GM19193 (cell line): ENCODE data around the gene PAPSS1.

Source experiments
- POLR2A ChIP-seq: IDR thresholded peaks from 4 replicates; pipeline ENCODE4 v1.6.1; 2011; ENCODE audit not compliant: insufficient read depth, insufficient read length; ENCODE audit errors: extremely low read depth

Gene PAPSS1

GRCh38 chr4:107658400-107659336 lies 61.4 kb downstream of the PAPSS1 start:
- no peak for TF ChIP-seq POLR2A

GRCh38 chr4:107655289-107655688 lies 64.7 kb downstream of the PAPSS1 start:
- no peak for TF ChIP-seq POLR2A

GRCh38 chr4:107654694-107655093 lies 65.3 kb downstream of the PAPSS1 start:
- no peak for TF ChIP-seq POLR2A

- TF ChIP-seq POLR2A, result no peak
Measured at GRCh38 chr4:107650251-107650650, 69.8 kb downstream of the PAPSS1 start.

GRCh38 chr4:107648178-107648991 lies 71.6 kb downstream of the PAPSS1 start:
- no peak for TF ChIP-seq POLR2A

- no peak for TF ChIP-seq POLR2A
Measured at GRCh38 chr4:107647591-107647990, 72.4 kb downstream of the PAPSS1 start.

GRCh38 chr4:107645604-107646003 lies 74.4 kb downstream of the PAPSS1 start:
- TF ChIP-seq POLR2A, result no peak

- TF ChIP-seq POLR2A, result no peak
Measured at GRCh38 chr4:107643021-107643420, 77.0 kb downstream of the PAPSS1 start.

- no peak for TF ChIP-seq POLR2A
Measured at GRCh38 chr4:107640878-107641277, 79.2 kb downstream of the PAPSS1 start.

- no peak for TF ChIP-seq POLR2A
Measured at GRCh38 chr4:107640197-107640596, 79.8 kb downstream of the PAPSS1 start.

GRCh38 chr4:107635735-107636134 lies 84.3 kb downstream of the PAPSS1 start:
- no peak for TF ChIP-seq POLR2A

- no peak for TF ChIP-seq POLR2A
Measured at GRCh38 chr4:107631560-107631959, 88.5 kb downstream of the PAPSS1 start.

- TF ChIP-seq POLR2A, result no peak
Measured at GRCh38 chr4:107630185-107630705, 89.8 kb downstream of the PAPSS1 start.

GRCh38 chr4:107629318-107629717 lies 90.7 kb downstream of the PAPSS1 start:
- no peak for TF ChIP-seq POLR2A

GRCh38 chr4:107625391-107625902 lies 94.6 kb downstream of the PAPSS1 start:
- no peak for TF ChIP-seq POLR2A
